SK-MEL-5 (cell line): ENCODE results near the gene FBLN1. TPM values are rescaled to one million over a fixed set of nuclear protein-coding genes. Genes with fewer than 3 reads are reported as not detected.

Experiments used
- DNase-seq: peaks from one replicate; pipeline ENCODE4 v3.0.0-alpha.2; 2016; ENCODE audit warnings: low read depth, low spot score
- in situ Hi-C: cut with HindIII; loops from 2 replicates; pipeline ENCODE4 v1.10.0; 2016; ENCODE audit warnings: low sequenced_read_pairs, high pct_unique_total_duplicates, low pct_unique_long_range_greater_than_20kb
- total RNA-seq: library from RNA; depleted of rRNA; stranded (reverse); fragments of >200 nt; shearing (Covaris generic); gene quantifications from 2 replicates; pipeline ENCODE4 v1.2.3, GENCODE V29; 2014

The FBLN1 gene
- total RNA-seq, 1 experiment from 2014 or later, result 10.1 TPM

- in situ Hi-C loops, result no loop called here
- no peak for DNase-seq
Observed at GRCh38 chr22:45516923-45517675, 14.4 kb downstream of the FBLN1 start.

- DNase-seq, result no peak
- in situ Hi-C loops, result no loop called here
Observed at GRCh38 chr22:45518136-45518535, 15.5 kb downstream of the FBLN1 start.

- DNase-seq, result no peak
- in situ Hi-C loops, result no loop called here
Observed at GRCh38 chr22:45518580-45518991, 15.9 kb downstream of the FBLN1 start.

- in situ Hi-C loops, result no loop called here
- no peak for DNase-seq
Observed at GRCh38 chr22:45521178-45521577, 18.5 kb downstream of the FBLN1 start.

GRCh38 chr22:45522462-45522861, 19.8 kb downstream of the FBLN1 start:
- no peak for DNase-seq
- in situ Hi-C loops, result no loop called here

- in situ Hi-C loops, result no loop called here
- no peak for DNase-seq
Observed at GRCh38 chr22:45524157-45524556, 21.5 kb downstream of the FBLN1 start.

GRCh38 chr22:45524966-45525365, 22.3 kb downstream of the FBLN1 start:
- in situ Hi-C loops, result no loop called here

GRCh38 chr22:45525480-45525879, 22.8 kb downstream of the FBLN1 start:
- DNase-seq, result no peak
- in situ Hi-C loops, result no loop called here

More at GRCh38 chr22:45524966-45525365, 22.3 kb downstream of the FBLN1 start:
- no peak for DNase-seq

- in situ Hi-C loops, result no loop called here
- no peak for DNase-seq
Observed at GRCh38 chr22:45526281-45526680, 23.6 kb downstream of the FBLN1 start.

GRCh38 chr22:45526768-45527360, 24.2 kb downstream of the FBLN1 start:
- DNase-seq, result no peak
- in situ Hi-C loops, result no loop called here

GRCh38 chr22:45527456-45527855, 24.8 kb downstream of the FBLN1 start:
- in situ Hi-C loops, result no loop called here
- DNase-seq, result no peak

GRCh38 chr22:45528046-45528445, 25.4 kb downstream of the FBLN1 start:
- DNase-seq, result no peak
- in situ Hi-C loops, result no loop called here

GRCh38 chr22:45529105-45529504, 26.4 kb downstream of the FBLN1 start:
- DNase-seq, result no peak
- in situ Hi-C loops, result no loop called here

GRCh38 chr22:45529971-45530575, 27.4 kb downstream of the FBLN1 start:
- in situ Hi-C loops, result no loop called here
- DNase-seq, result no peak

GRCh38 chr22:45531441-45532234, 29.0 kb downstream of the FBLN1 start:
- no peak for DNase-seq
- in situ Hi-C loops, result no loop called here

- in situ Hi-C loops, result no loop called here
- DNase-seq, result no peak
Observed at GRCh38 chr22:45532235-45532631, 29.6 kb downstream of the FBLN1 start.

- in situ Hi-C loops, result no loop called here
Observed at GRCh38 chr22:45533703-45534102, 31.0 kb downstream of the FBLN1 start.

More at GRCh38 chr22:45533703-45534102, 31.0 kb downstream of the FBLN1 start:
- no peak for DNase-seq
